Measurements from ENCODE around the gene IL32. TPM values are rescaled to one million over a fixed set of nuclear protein-coding genes. Genes with fewer than 3 reads are reported as not detected.

IL32 gene
- polyA plus RNA-seq, 1 donor from 2014 or later = not detected

DNA sequence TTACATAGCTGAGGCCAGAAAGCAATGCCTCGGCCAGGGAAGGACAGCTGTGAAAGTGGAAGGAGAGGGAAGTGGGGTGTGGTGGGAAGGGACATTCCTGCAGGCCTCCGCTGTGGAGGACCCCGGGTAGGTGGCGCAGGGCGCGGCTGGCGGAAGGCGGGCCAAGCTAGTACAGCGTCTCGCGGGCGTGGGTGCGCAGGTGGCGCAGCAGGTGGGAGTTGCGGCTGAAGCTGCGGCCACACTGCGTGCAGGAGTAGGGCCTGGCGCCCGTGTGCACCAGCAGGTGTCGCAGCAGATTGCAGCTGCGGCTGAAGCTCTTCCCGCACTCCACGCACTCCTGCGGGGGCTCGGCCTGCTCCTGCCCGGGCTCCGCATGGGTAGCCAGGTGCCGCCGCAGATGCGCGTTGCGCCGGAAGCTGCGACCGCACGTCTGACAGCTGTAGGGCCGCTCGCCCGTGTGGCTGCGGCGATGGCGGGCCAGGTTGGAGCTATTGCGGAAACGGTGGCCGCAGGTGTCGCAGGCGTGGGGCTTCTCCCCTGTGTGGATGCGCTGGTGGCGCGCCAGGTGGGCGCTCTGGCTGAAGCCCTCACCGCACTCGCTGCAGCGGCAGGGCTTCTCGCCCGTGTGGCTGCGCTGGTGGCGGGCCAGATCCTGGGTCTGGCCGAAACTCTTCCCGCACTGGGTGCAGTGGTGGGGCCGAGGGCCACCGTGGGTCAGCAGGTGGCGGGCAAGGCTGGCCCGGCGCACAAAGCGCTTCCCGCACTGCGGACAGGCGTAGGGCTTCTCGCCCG lies 23.7 kb downstream of the IL32 start:
- H3K4me3 ChIP-seq (ENCODE audit: low read length) = no peak overlapping the region
- no peak overlapping the region for H2AFZ ChIP-seq (ENCODE audit: low read depth, low read length)
- no peak overlapping the region for H3K27ac ChIP-seq (ENCODE audit: low read length)
- H3K36me3 ChIP-seq (ENCODE audit: insufficient read depth, low read length) = no peaks in the 10 kb centered on the region
- H3K79me2 ChIP-seq (replicated peaks; ENCODE audit: insufficient read depth, low read length) = no peaks in the 10 kb centered on the region
- H3K9me2 ChIP-seq (ENCODE audit: insufficient read depth, low read length) = no peaks in the 10 kb centered on the region
- no peaks in the 10 kb centered on the region for H3F3A ChIP-seq (ENCODE audit: insufficient read depth, low read length, poor library complexity, severe bottlenecking)
- no peaks in the 10 kb centered on the region for H4K20me1 ChIP-seq (ENCODE audit: insufficient read depth)
- TF ChIP-seq SMC3 (conservative IDR thresholded peaks at IDR 0.05; ENCODE audit: poor library complexity) (no peak), CTCF (IDR thresholded peaks at IDR 0.05; ENCODE audit: poor library complexity, severe bottlenecking) (no peak), TAF1 (IDR thresholded peaks at IDR 0.05; ENCODE audit: low read depth) (no peak), RAD21 (conservative IDR thresholded peaks at IDR 0.05) (no peak), EP300 (conservative IDR thresholded peaks at IDR 0.05; ENCODE audit: poor library complexity, severe bottlenecking) (no peak), EZH2 (IDR thresholded peaks at IDR 0.05; ENCODE audit: borderline replicate concordance, insufficient read depth, low read length, poor library complexity, severe bottlenecking) (no peak), MXI1 (conservative IDR thresholded peaks at IDR 0.05; ENCODE audit: poor library complexity, severe bottlenecking) (no peak), POLR2AphosphoS5 (IDR thresholded peaks at IDR 0.05) (no peak)
- TF ChIP-seq, protein P1, sequence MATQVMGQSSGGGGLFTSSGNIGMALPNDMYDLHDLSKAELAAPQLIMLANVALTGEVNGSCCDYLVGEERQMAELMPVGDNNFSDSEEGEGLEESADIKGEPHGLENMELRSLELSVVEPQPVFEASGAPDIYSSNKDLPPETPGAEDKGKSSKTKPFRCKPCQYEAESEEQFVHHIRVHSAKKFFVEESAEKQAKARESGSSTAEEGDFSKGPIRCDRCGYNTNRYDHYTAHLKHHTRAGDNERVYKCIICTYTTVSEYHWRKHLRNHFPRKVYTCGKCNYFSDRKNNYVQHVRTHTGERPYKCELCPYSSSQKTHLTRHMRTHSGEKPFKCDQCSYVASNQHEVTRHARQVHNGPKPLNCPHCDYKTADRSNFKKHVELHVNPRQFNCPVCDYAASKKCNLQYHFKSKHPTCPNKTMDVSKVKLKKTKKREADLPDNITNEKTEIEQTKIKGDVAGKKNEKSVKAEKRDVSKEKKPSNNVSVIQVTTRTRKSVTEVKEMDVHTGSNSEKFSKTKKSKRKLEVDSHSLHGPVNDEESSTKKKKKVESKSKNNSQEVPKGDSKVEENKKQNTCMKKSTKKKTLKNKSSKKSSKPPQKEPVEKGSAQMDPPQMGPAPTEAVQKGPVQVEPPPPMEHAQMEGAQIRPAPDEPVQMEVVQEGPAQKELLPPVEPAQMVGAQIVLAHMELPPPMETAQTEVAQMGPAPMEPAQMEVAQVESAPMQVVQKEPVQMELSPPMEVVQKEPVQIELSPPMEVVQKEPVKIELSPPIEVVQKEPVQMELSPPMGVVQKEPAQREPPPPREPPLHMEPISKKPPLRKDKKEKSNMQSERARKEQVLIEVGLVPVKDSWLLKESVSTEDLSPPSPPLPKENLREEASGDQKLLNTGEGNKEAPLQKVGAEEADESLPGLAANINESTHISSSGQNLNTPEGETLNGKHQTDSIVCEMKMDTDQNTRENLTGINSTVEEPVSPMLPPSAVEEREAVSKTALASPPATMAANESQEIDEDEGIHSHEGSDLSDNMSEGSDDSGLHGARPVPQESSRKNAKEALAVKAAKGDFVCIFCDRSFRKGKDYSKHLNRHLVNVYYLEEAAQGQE (IDR thresholded peaks at IDR 0.05; ENCODE audit: borderline replicate concordance) = no peak
- no peak overlapping the region for H3K9ac ChIP-seq (ENCODE audit: low read length)
- H3K27me3 ChIP-seq (ENCODE audit: insufficient read depth, low read depth, low read length) = no peaks in the 10 kb centered on the region
- H3K4me2 ChIP-seq (ENCODE audit: low read length) = no peak overlapping the region
- H3K9me3 ChIP-seq (ENCODE audit: low read length) = no peaks in the 10 kb centered on the region

DNA sequence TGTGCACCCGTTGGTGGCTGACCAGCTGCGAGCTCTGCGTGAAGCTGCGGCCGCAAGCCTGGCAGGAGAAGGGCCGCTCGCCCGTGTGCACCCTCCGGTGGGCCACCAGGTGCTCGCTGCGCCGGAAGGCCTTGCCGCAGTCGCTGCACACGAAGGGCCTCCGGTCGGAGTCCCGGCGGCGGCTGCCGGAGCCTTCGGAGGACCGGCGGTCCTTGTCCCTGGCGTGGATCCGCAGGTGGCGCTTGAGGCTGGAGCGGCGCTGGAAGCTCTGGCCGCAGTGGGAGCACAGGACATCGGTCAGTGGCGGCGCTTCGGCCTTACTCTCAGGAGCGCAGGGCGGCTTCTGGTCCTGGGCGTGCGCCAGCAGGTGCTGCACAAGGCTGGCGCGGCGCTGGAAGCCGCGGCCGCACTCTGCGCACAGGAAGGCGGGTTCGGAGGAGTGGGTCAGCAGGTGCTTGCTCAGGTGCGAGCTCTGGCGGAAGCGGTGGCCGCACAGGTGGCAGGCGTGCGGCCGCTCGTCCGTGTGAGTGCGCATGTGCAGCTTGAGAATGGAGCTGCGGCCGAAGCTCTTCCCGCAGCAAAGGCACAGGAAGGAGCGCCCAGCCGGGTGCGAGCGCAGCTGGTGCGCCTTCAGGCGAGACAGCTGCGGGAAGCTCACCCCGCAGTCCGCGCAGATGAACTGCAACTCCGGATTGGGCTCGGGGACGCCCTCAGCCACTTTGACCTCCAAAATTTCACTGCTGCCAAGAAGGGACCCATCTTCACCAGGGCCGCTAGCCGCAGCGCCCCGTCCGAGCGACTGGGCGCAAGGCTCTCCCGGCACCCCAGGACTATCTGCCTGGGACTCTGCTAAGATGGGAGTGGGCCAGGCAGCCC lies 24.5 kb downstream of the IL32 start:
- no peaks in the 10 kb centered on the region for H3K79me2 ChIP-seq (replicated peaks; ENCODE audit: insufficient read depth, low read length)
- no peak overlapping the region for H3K4me3 ChIP-seq (ENCODE audit: low read length)
- H3F3A ChIP-seq (ENCODE audit: insufficient read depth, low read length, poor library complexity, severe bottlenecking) = no peaks in the 10 kb centered on the region
- no peaks in the 10 kb centered on the region for H4K20me1 ChIP-seq (ENCODE audit: insufficient read depth)
- H3K9ac ChIP-seq (ENCODE audit: low read length) = no peak overlapping the region
- no peaks in the 10 kb centered on the region for H3K9me2 ChIP-seq (ENCODE audit: insufficient read depth, low read length)
- no peaks in the 10 kb centered on the region for H3K9me3 ChIP-seq (ENCODE audit: low read length)
- H3K4me2 ChIP-seq (ENCODE audit: low read length) = no peak overlapping the region
- H3K36me3 ChIP-seq (ENCODE audit: insufficient read depth, low read length) = no peaks in the 10 kb centered on the region
- no peaks in the 10 kb centered on the region for H3K27me3 ChIP-seq (ENCODE audit: insufficient read depth, low read depth, low read length)
- TF ChIP-seq SMC3 (conservative IDR thresholded peaks at IDR 0.05; ENCODE audit: poor library complexity) = no peak
- no peak for TF ChIP-seq RAD21 (conservative IDR thresholded peaks at IDR 0.05)
- TF ChIP-seq, protein P1 (IDR thresholded peaks at IDR 0.05; ENCODE audit: borderline replicate concordance) = no peak
- TF ChIP-seq CTCF (IDR thresholded peaks at IDR 0.05; ENCODE audit: poor library complexity, severe bottlenecking) = no peak
- TF ChIP-seq POLR2AphosphoS5 (IDR thresholded peaks at IDR 0.05) = no peak
- no peak for TF ChIP-seq EZH2 (IDR thresholded peaks at IDR 0.05; ENCODE audit: borderline replicate concordance, insufficient read depth, low read length, poor library complexity, severe bottlenecking)
- no peak overlapping the region for H3K27ac ChIP-seq (ENCODE audit: low read length)
- no peak overlapping the region for H2AFZ ChIP-seq (ENCODE audit: low read depth, low read length)
